Mesendoderm (in vitro differentiated cells): ENCODE measurements around the gene MDM2.

Source experiments
- DNase-seq: peaks from one replicate; pipeline ENCODE4 v3.0.0; 2013
- H2AK5ac ChIP-seq: 2 replicates; pipeline ENCODE4 v1.6.1; 2013; ENCODE audit warnings: low read length, inconsistent platforms
- H2BK120ac ChIP-seq: 2 replicates; pipeline ENCODE4 v1.6.1; 2013; ENCODE audit warnings: low read depth, mild to moderate bottlenecking, low read length, moderate library complexity, mixed read lengths
- H2BK15ac ChIP-seq: replicated peaks from 2 replicates; pipeline ENCODE4 v1.6.1; 2013; ENCODE audit warnings: low read depth, mild to moderate bottlenecking, moderate library complexity
- H2BK5ac ChIP-seq: 2 replicates; pipeline ENCODE4 v1.6.1; 2013; ENCODE audit warnings: low read length, inconsistent platforms
- H3K18ac ChIP-seq: 2 replicates; pipeline ENCODE4 v1.6.1; 2013; ENCODE audit warnings: mild to moderate bottlenecking, low read length, mixed read lengths
- H3K23ac ChIP-seq: one replicate; pipeline ENCODE4 v1.6.1; 2013; ENCODE audit warnings: low read length
- H3K27ac ChIP-seq: 2 replicates; pipeline ENCODE4 v1.5.1; 2013; ENCODE audit warnings: low read depth, mild to moderate bottlenecking, inconsistent platforms, low read length, moderate library complexity
- H3K27me3 ChIP-seq: 2 replicates; pipeline ENCODE4 v1.6.1; 2013; ENCODE audit warnings: low read length, control low read depth, mild to moderate bottlenecking, inconsistent platforms; ENCODE audit not compliant: insufficient read depth, poor library complexity
- H3K36me3 ChIP-seq: 2 replicates; pipeline ENCODE4 v1.6.1; 2013; ENCODE audit warnings: low read length, inconsistent platforms; ENCODE audit not compliant: control insufficient read depth, insufficient read depth
- H3K4ac ChIP-seq: one replicate; pipeline ENCODE4 v1.6.1; 2013; ENCODE audit warnings: low read depth, mild to moderate bottlenecking, low read length, moderate library complexity
- H3K4me1 ChIP-seq: 2 replicates; pipeline ENCODE4 v1.6.1; 2013; ENCODE audit warnings: low read depth, low read length, inconsistent platforms; ENCODE audit not compliant: control insufficient read depth
- H3K4me2 ChIP-seq: 2 replicates; pipeline ENCODE4 v1.6.1; 2013; ENCODE audit warnings: low read length
- H3K4me3 ChIP-seq: 2 replicates; pipeline ENCODE4 v1.5.1; 2013; ENCODE audit warnings: mild to moderate bottlenecking, low read length
- H3K56ac ChIP-seq: one replicate; pipeline ENCODE4 v1.6.1; 2013; ENCODE audit warnings: low read length
- H3K79me1 ChIP-seq: 2 replicates; pipeline ENCODE4 v1.6.1; 2013; ENCODE audit warnings: low read length, inconsistent platforms
- H3K79me2 ChIP-seq: 2 replicates; pipeline ENCODE4 v1.6.1; 2013; ENCODE audit warnings: mild to moderate bottlenecking, low read length; ENCODE audit not compliant: control insufficient read depth, insufficient read depth
- H3K9ac ChIP-seq: 2 replicates; pipeline ENCODE4 v1.6.1; 2013; ENCODE audit warnings: low read length, inconsistent platforms
- H4K5ac ChIP-seq: one replicate; pipeline ENCODE4 v1.6.1; 2013; ENCODE audit warnings: low read length
- H4K8ac ChIP-seq: one replicate; pipeline ENCODE4 v1.6.1; 2013; ENCODE audit warnings: low read depth, mild to moderate bottlenecking, control low read depth, low read length, moderate library complexity
- WGBS: extraction: QIAGEN DNeasy Blood & Tissue Kit; methylation state at CpG from one replicate; pipeline ENCODE4 v1.1.7; 2013; ENCODE audit warnings: low lambda C conversion rate, missing lambda C conversion rate; ENCODE audit not compliant: insufficient coverage; ENCODE audit errors: extremely low coverage; 5-methylcytosine and 5-hydroxymethylcytosine counted together

MDM2 gene

GRCh38 chr12:68762691-68763090 is 45.3 kb upstream of the MDM2 start:
- Histone ChIP-seq H3K56ac (no peak overlapping the region), H3K4ac (no peak overlapping the region), H3K27me3 (no peaks in the 10 kb centered on the region), H2BK15ac (no peak overlapping the region), H3K23ac (no peak overlapping the region), H3K27ac (no peak overlapping the region), H3K4me1 (no peaks in the 10 kb centered on the region), H3K36me3 (peaks cover 4% of the 10 kb centered on the region), H3K9ac (no peak overlapping the region), H4K5ac (no peak overlapping the region), H4K8ac (no peak overlapping the region), H3K18ac (no peak overlapping the region), H3K4me3 (no peak overlapping the region), H2BK5ac (no peak overlapping the region), H3K79me1 (no peaks in the 10 kb centered on the region), H2BK120ac (no peak overlapping the region), H2AK5ac (no peak overlapping the region), H3K4me2 (no peak overlapping the region), H3K79me2 (no peaks in the 10 kb centered on the region)
- no peak for DNase-seq
- WGBS = no CpG with 5 or more reads among the region's 3 CpGs

DNA sequence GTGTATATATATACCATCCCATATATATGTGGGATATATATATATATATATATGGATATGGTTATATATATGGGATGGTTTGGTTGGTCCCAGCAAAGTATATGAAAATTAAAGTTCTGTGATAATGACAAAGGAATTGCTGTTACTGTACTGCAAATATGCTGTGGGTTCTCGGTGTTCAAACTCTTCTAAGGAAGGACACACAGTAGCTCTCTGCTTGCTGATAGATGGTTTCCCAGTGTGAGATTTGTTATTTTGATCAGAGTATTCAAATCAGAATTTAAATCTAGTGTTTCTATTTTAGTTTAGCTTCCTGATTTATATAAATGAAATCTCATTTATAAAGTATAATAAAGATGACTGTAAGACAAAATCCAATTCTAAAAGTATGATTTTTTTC is 42.3 kb upstream of the MDM2 start:
- H3K18ac ChIP-seq = no peak overlapping the region
- no peaks in the 10 kb centered on the region for H3K79me1 ChIP-seq
- no peak overlapping the region for H3K4me3 ChIP-seq
- no peaks in the 10 kb centered on the region for H3K27me3 ChIP-seq
- H3K79me2 ChIP-seq = no peaks in the 10 kb centered on the region
- no peak overlapping the region for H3K27ac ChIP-seq
- H3K4me1 ChIP-seq = no peaks in the 10 kb centered on the region
- no peak overlapping the region for H2BK5ac ChIP-seq
- H4K5ac ChIP-seq = no peak overlapping the region
- no peak overlapping the region for H3K9ac ChIP-seq
- no peak overlapping the region for H3K4me2 ChIP-seq
- H2AK5ac ChIP-seq = no peak overlapping the region
- WGBS = no CpG with 5 or more reads among the region's 1 CpG
- no peak for DNase-seq
- no peak overlapping the region for H2BK15ac ChIP-seq
- no peak overlapping the region for H3K4ac ChIP-seq
- no peak overlapping the region for H3K56ac ChIP-seq
- H3K36me3 ChIP-seq = peaks cover 4% of the 10 kb centered on the region
- no peak overlapping the region for H4K8ac ChIP-seq
- H3K23ac ChIP-seq = no peak overlapping the region
- no peak overlapping the region for H2BK120ac ChIP-seq

DNA sequence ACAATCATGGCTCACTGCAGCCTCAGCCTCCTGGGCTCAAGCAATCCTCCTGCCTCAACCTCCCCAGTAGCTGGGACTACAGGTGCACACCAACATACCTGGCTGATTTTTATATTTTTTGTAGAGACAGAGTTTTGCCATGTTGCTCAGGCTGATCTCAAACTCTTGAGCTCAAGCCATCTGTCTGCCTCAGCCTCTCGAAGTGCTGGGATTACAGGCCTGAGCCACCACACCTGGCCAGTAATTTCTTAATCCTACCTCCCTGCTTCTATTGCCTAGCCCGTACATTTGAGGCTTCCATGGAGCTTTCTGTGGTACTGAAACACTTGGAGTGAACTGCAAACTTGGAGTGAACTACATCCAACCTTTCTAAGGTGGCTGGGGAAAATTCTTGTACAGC is 41.3 kb upstream of the MDM2 start:
- Histone ChIP-seq H3K4ac (no peak overlapping the region), H4K8ac (no peak overlapping the region), H3K56ac (no peak overlapping the region), H2BK15ac (no peak overlapping the region), H3K79me2 (no peaks in the 10 kb centered on the region), H2BK120ac (no peak overlapping the region), H3K36me3 (peaks cover 1% of the 10 kb centered on the region), H4K5ac (no peak overlapping the region), H2AK5ac (no peak overlapping the region), H3K4me2 (no peak overlapping the region), H3K9ac (no peak overlapping the region), H2BK5ac (no peak overlapping the region), H3K4me1 (no peaks in the 10 kb centered on the region), H3K18ac (no peak overlapping the region), H3K4me3 (no peak overlapping the region), H3K27ac (no peak overlapping the region), H3K27me3 (no peaks in the 10 kb centered on the region), H3K23ac (no peak overlapping the region), H3K79me1 (no peaks in the 10 kb centered on the region)
- no peak for DNase-seq
- WGBS = no CpG with 5 or more reads among the region's 2 CpGs

- WGBS = no CpG with 5 or more reads among the region's 7 CpGs
- H3K4me2 ChIP-seq = no peak overlapping the region
- no peak overlapping the region for H2BK15ac ChIP-seq
Observed at GRCh38 chr12:68767191-68767590, 40.8 kb upstream of the MDM2 start.

GRCh38 chr12:68768431-68768939 is 39.5 kb upstream of the MDM2 start:
- no peak overlapping the region for H2BK120ac ChIP-seq
- no peak overlapping the region for H3K56ac ChIP-seq
- H3K79me1 ChIP-seq = no peaks in the 10 kb centered on the region
- H3K27ac ChIP-seq = no peak overlapping the region
- H4K5ac ChIP-seq = no peak overlapping the region
- no peak overlapping the region for H3K9ac ChIP-seq
- no CpG with 5 or more reads among the region's 4 CpGs for WGBS
- H2BK5ac ChIP-seq = no peak overlapping the region
- H3K79me2 ChIP-seq = no peaks in the 10 kb centered on the region
- no peak overlapping the region for H2BK15ac ChIP-seq
- H2AK5ac ChIP-seq = no peak overlapping the region
- peaks cover 1% of the 10 kb centered on the region for H3K36me3 ChIP-seq
- no peaks in the 10 kb centered on the region for H3K27me3 ChIP-seq
- no peak overlapping the region for H3K4ac ChIP-seq
- H3K23ac ChIP-seq = no peak overlapping the region
- H3K18ac ChIP-seq = no peak overlapping the region
- H3K4me1 ChIP-seq = no peaks in the 10 kb centered on the region
- H3K4me2 ChIP-seq = no peak overlapping the region
- no peak for DNase-seq
- no peak overlapping the region for H4K8ac ChIP-seq
- no peak overlapping the region for H3K4me3 ChIP-seq

More at GRCh38 chr12:68767191-68767590, 40.8 kb upstream of the MDM2 start:
- H3K23ac ChIP-seq = no peak overlapping the region
- H3K79me1 ChIP-seq = no peaks in the 10 kb centered on the region
- H2BK120ac ChIP-seq = no peak overlapping the region
- H3K18ac ChIP-seq = no peak overlapping the region
- H3K79me2 ChIP-seq = no peaks in the 10 kb centered on the region
- H4K5ac ChIP-seq = no peak overlapping the region
- peaks cover 1% of the 10 kb centered on the region for H3K36me3 ChIP-seq
- H2BK5ac ChIP-seq = no peak overlapping the region
- no peak overlapping the region for H3K27ac ChIP-seq
- no peak overlapping the region for H3K4ac ChIP-seq
- H3K27me3 ChIP-seq = no peaks in the 10 kb centered on the region
- H3K9ac ChIP-seq = no peak overlapping the region
- H3K56ac ChIP-seq = no peak overlapping the region
- H2AK5ac ChIP-seq = no peak overlapping the region
- H4K8ac ChIP-seq = no peak overlapping the region
- no peaks in the 10 kb centered on the region for H3K4me1 ChIP-seq
- no peak for DNase-seq
- H3K4me3 ChIP-seq = no peak overlapping the region

- Histone ChIP-seq H3K4me1 (no peaks in the 10 kb centered on the region), H3K23ac (no peak overlapping the region), H4K5ac (no peak overlapping the region), H2BK5ac (no peak overlapping the region), H3K4ac (no peak overlapping the region), H3K56ac (no peak overlapping the region), H3K4me3 (no peak overlapping the region), H2BK120ac (no peak overlapping the region), H3K4me2 (no peak overlapping the region), H3K79me1 (no peaks in the 10 kb centered on the region), H3K36me3 (no peaks in the 10 kb centered on the region), H4K8ac (no peak overlapping the region), H3K18ac (no peak overlapping the region), H3K9ac (no peak overlapping the region), H3K27ac (no peak overlapping the region), H3K27me3 (no peaks in the 10 kb centered on the region), H3K79me2 (no peaks in the 10 kb centered on the region), H2BK15ac (no peak overlapping the region), H2AK5ac (no peak overlapping the region)
- WGBS = no CpG with 5 or more reads among the region's 1 CpG
- DNase-seq = no peak
Observed at GRCh38 chr12:68769941-68770340, 38.0 kb upstream of the MDM2 start.
